ENCODE measurements around the gene PDLIM4.

The PDLIM4 gene

GRCh38 chr5:132228241-132229035, 29.1 kb upstream of the PDLIM4 start:
- H3K9me3 ChIP-seq (ENCODE audit: control insufficient read depth, insufficient read depth, low read length), result no peaks in the 10 kb centered on the region
- H3K27me3 ChIP-seq (ENCODE audit: control insufficient read depth, insufficient read depth, low read length), result peaks cover 29% of the 10 kb centered on the region
- peak overlapping the region; percentile 65 for H3K4me3 ChIP-seq (ENCODE audit: low read depth, low read length)
- H3K9ac ChIP-seq (ENCODE audit: low read depth, low read length), result peak overlapping the region; percentile 79
- no peaks in the 10 kb centered on the region for H3K36me3 ChIP-seq (ENCODE audit: control insufficient read depth, insufficient read depth, low read length)
- no peaks in the 10 kb centered on the region for H3K4me1 ChIP-seq (ENCODE audit: control insufficient read depth, insufficient read depth, low read length)

GRCh38 chr5:132229236-132229635, 28.3 kb upstream of the PDLIM4 start:
- peaks cover 29% of the 10 kb centered on the region for H3K27me3 ChIP-seq (ENCODE audit: control insufficient read depth, insufficient read depth, low read length)
- H3K4me1 ChIP-seq (ENCODE audit: control insufficient read depth, insufficient read depth, low read length), result no peaks in the 10 kb centered on the region
- H3K9me3 ChIP-seq (ENCODE audit: control insufficient read depth, insufficient read depth, low read length), result no peaks in the 10 kb centered on the region
- H3K36me3 ChIP-seq (ENCODE audit: control insufficient read depth, insufficient read depth, low read length), result no peaks in the 10 kb centered on the region
- no peak overlapping the region for H3K9ac ChIP-seq (ENCODE audit: low read depth, low read length)
- no peak overlapping the region for H3K4me3 ChIP-seq (ENCODE audit: low read depth, low read length)

GRCh38 chr5:132230871-132231270, 26.6 kb upstream of the PDLIM4 start:
- Histone ChIP-seq H3K36me3 (ENCODE audit: control insufficient read depth, insufficient read depth, low read length) (no peaks in the 10 kb centered on the region), H3K9me3 (ENCODE audit: control insufficient read depth, insufficient read depth, low read length) (no peaks in the 10 kb centered on the region), H3K4me3 (ENCODE audit: low read depth, low read length) (no peak overlapping the region), H3K27me3 (ENCODE audit: control insufficient read depth, insufficient read depth, low read length) (peaks cover 25% of the 10 kb centered on the region), H3K4me1 (ENCODE audit: control insufficient read depth, insufficient read depth, low read length) (no peaks in the 10 kb centered on the region), H3K9ac (ENCODE audit: low read depth, low read length) (no peak overlapping the region)

- H3K4me1 ChIP-seq (ENCODE audit: control insufficient read depth, insufficient read depth, low read length), result no peaks in the 10 kb centered on the region
- H3K4me3 ChIP-seq (ENCODE audit: low read depth, low read length), result no peak overlapping the region
- no peak overlapping the region for H3K9ac ChIP-seq (ENCODE audit: low read depth, low read length)
- no peaks in the 10 kb centered on the region for H3K9me3 ChIP-seq (ENCODE audit: control insufficient read depth, insufficient read depth, low read length)
- peaks cover 13% of the 10 kb centered on the region for H3K27me3 ChIP-seq (ENCODE audit: control insufficient read depth, insufficient read depth, low read length)
- no peaks in the 10 kb centered on the region for H3K36me3 ChIP-seq (ENCODE audit: control insufficient read depth, insufficient read depth, low read length)
Measured at GRCh38 chr5:132232465-132232864, 25.0 kb upstream of the PDLIM4 start.

GRCh38 chr5:132233081-132233480, 24.4 kb upstream of the PDLIM4 start:
- Histone ChIP-seq H3K4me1 (ENCODE audit: control insufficient read depth, insufficient read depth, low read length) (no peaks in the 10 kb centered on the region), H3K4me3 (ENCODE audit: low read depth, low read length) (no peak overlapping the region), H3K36me3 (ENCODE audit: control insufficient read depth, insufficient read depth, low read length) (no peaks in the 10 kb centered on the region), H3K9me3 (ENCODE audit: control insufficient read depth, insufficient read depth, low read length) (no peaks in the 10 kb centered on the region), H3K27me3 (ENCODE audit: control insufficient read depth, insufficient read depth, low read length) (peaks cover 13% of the 10 kb centered on the region), H3K9ac (ENCODE audit: low read depth, low read length) (no peak overlapping the region)

GRCh38 chr5:132233811-132234683, 23.4 kb upstream of the PDLIM4 start:
- Histone ChIP-seq H3K27me3 (ENCODE audit: control insufficient read depth, insufficient read depth, low read length) (peaks cover 7% of the 10 kb centered on the region), H3K9ac (ENCODE audit: low read depth, low read length) (no peak overlapping the region), H3K4me3 (ENCODE audit: low read depth, low read length) (no peak overlapping the region), H3K4me1 (ENCODE audit: control insufficient read depth, insufficient read depth, low read length) (no peaks in the 10 kb centered on the region), H3K36me3 (ENCODE audit: control insufficient read depth, insufficient read depth, low read length) (no peaks in the 10 kb centered on the region), H3K9me3 (ENCODE audit: control insufficient read depth, insufficient read depth, low read length) (no peaks in the 10 kb centered on the region)

- H3K9me3 ChIP-seq (ENCODE audit: control insufficient read depth, insufficient read depth, low read length), result no peaks in the 10 kb centered on the region
- peaks cover under 1% of the 10 kb centered on the region for H3K27me3 ChIP-seq (ENCODE audit: control insufficient read depth, insufficient read depth, low read length)
- no peaks in the 10 kb centered on the region for H3K36me3 ChIP-seq (ENCODE audit: control insufficient read depth, insufficient read depth, low read length)
- H3K4me1 ChIP-seq (ENCODE audit: control insufficient read depth, insufficient read depth, low read length), result no peaks in the 10 kb centered on the region
- no peak overlapping the region for H3K4me3 ChIP-seq (ENCODE audit: low read depth, low read length)
- H3K9ac ChIP-seq (ENCODE audit: low read depth, low read length), result no peak overlapping the region
Measured at GRCh38 chr5:132234684-132235062, 22.8 kb upstream of the PDLIM4 start.

GRCh38 chr5:132235340-132235739, 22.2 kb upstream of the PDLIM4 start:
- no peak overlapping the region for H3K9ac ChIP-seq (ENCODE audit: low read depth, low read length)
- H3K27me3 ChIP-seq (ENCODE audit: control insufficient read depth, insufficient read depth, low read length), result no peaks in the 10 kb centered on the region
- no peaks in the 10 kb centered on the region for H3K4me1 ChIP-seq (ENCODE audit: control insufficient read depth, insufficient read depth, low read length)
- H3K4me3 ChIP-seq (ENCODE audit: low read depth, low read length), result no peak overlapping the region
- no peaks in the 10 kb centered on the region for H3K36me3 ChIP-seq (ENCODE audit: control insufficient read depth, insufficient read depth, low read length)
- no peaks in the 10 kb centered on the region for H3K9me3 ChIP-seq (ENCODE audit: control insufficient read depth, insufficient read depth, low read length)

- Histone ChIP-seq H3K36me3 (ENCODE audit: control insufficient read depth, insufficient read depth, low read length) (no peaks in the 10 kb centered on the region), H3K9me3 (ENCODE audit: control insufficient read depth, insufficient read depth, low read length) (no peaks in the 10 kb centered on the region), H3K4me3 (ENCODE audit: low read depth, low read length) (no peak overlapping the region), H3K9ac (ENCODE audit: low read depth, low read length) (no peak overlapping the region), H3K4me1 (ENCODE audit: control insufficient read depth, insufficient read depth, low read length) (no peaks in the 10 kb centered on the region), H3K27me3 (ENCODE audit: control insufficient read depth, insufficient read depth, low read length) (no peaks in the 10 kb centered on the region)
Measured at GRCh38 chr5:132237141-132237540, 20.4 kb upstream of the PDLIM4 start.

- Histone ChIP-seq H3K9me3 (ENCODE audit: control insufficient read depth, insufficient read depth, low read length) (no peaks in the 10 kb centered on the region), H3K9ac (ENCODE audit: low read depth, low read length) (no peak overlapping the region), H3K4me3 (ENCODE audit: low read depth, low read length) (no peak overlapping the region), H3K4me1 (ENCODE audit: control insufficient read depth, insufficient read depth, low read length) (no peaks in the 10 kb centered on the region), H3K27me3 (ENCODE audit: control insufficient read depth, insufficient read depth, low read length) (no peaks in the 10 kb centered on the region), H3K36me3 (ENCODE audit: control insufficient read depth, insufficient read depth, low read length) (no peaks in the 10 kb centered on the region)
Measured at GRCh38 chr5:132237670-132238069, 19.8 kb upstream of the PDLIM4 start.

GRCh38 chr5:132238169-132238744, 19.2 kb upstream of the PDLIM4 start:
- Histone ChIP-seq H3K27me3 (ENCODE audit: control insufficient read depth, insufficient read depth, low read length) (no peaks in the 10 kb centered on the region), H3K4me1 (ENCODE audit: control insufficient read depth, insufficient read depth, low read length) (no peaks in the 10 kb centered on the region)

More at GRCh38 chr5:132238169-132238744, 19.2 kb upstream of the PDLIM4 start:
- Histone ChIP-seq H3K4me3 (ENCODE audit: low read depth, low read length) (no peak overlapping the region), H3K9ac (ENCODE audit: low read depth, low read length) (no peak overlapping the region), H3K9me3 (ENCODE audit: control insufficient read depth, insufficient read depth, low read length) (no peaks in the 10 kb centered on the region), H3K36me3 (ENCODE audit: control insufficient read depth, insufficient read depth, low read length) (no peaks in the 10 kb centered on the region)

Data from iPS-15b (cell line).